Measurements from ENCODE around the gene CRABP1.

GRCh38 chr15:78389322-78389721 lies 49.2 kb downstream of the CRABP1 start:
- no peak for TF ChIP-seq POLR2A (IDR thresholded peaks at IDR 0.05; ENCODE audit: low read length)
- TF ChIP-seq GATA1 (IDR thresholded peaks at IDR 0.05; ENCODE audit: low read depth, low read length): no peak

Measured in erythroblast (primary cell).